Smooth muscle cell of the brain vasculature (primary cell): ENCODE results near the gene RAB40C.

ENCODE experiments used
- DNase-seq: peaks from one replicate; pipeline ENCODE4 v3.0.0-alpha.2; 2012; ENCODE audit warnings: low read depth, low spot score

RAB40C gene

GRCh38 chr16:630249-630814 is 40.5 kb downstream of the RAB40C start:
- no peak for DNase-seq

DNA sequence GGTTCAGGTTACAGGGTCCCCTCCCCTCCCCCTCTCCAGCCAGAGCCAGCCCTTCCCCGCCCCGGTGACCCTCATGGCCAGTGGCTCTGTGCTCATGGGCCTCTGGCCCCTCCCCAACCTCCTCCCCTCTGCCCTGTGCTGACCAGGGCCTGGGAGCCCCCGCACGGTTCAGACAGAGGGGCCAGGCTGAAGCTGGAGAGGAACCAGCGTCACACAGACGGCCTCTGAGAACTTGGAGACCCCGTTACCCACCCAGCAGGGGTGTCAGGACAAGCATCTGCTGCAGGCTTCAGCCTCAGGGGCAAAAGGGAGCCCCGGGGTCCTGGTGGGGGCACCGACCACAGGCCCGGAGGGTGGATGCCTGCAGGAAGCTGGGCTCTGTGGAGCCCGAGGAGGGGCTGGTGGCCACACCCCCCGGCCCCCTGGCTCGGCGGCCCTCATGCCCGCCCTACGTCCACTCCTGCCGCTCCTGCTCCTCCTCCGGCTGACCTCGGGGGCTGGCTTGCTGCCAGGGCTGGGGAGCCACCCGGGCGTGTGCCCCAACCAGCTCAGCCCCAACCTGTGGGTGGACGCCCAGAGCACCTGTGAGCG is 41.0 kb downstream of the RAB40C start, which contains the start of gene WFIKKN1:
Gene WFIKKN1 (plus strand): TSS at position 171 of the 591 bp plus-strand sequence. CDS start 269 bp downstream, at position 440.
- DNase-seq, result no peak

DNA sequence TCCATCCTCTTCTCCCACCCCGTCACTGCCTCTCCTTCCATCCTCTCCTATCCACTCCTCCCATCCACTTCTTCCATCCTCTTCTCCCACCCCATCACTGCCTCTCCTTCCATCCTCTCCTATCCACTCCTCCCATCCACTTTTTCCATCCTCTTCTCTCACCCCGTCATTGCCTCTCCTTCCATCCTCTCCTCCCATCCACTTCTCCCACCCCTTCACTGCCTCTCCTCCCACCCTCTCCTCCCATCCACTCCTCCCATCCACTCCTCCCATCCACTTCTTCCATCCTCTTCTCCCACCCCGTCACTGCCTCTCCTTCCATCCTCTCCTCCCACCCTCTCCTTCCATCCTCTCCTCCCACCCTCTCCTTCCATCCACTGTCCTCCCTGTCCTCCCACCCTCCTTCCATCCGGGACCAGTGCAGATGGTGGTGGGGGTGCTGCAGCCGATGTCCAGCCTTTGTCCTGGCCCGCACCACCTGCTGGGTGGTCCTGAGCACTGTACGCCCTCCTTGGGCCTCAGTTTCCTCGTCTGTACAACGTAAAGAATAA is 42.0 kb downstream of the RAB40C start:
- DNase-seq, result no peak

- no peak for DNase-seq
Observed at GRCh38 chr16:632486-633335, 42.8 kb downstream of the RAB40C start.

GRCh38 chr16:633336-634050 is 43.6 kb downstream of the RAB40C start:
- DNase-seq, result no peak

- DNase-seq, result no peak
Observed at GRCh38 chr16:634051-634670, 44.3 kb downstream of the RAB40C start.

DNA sequence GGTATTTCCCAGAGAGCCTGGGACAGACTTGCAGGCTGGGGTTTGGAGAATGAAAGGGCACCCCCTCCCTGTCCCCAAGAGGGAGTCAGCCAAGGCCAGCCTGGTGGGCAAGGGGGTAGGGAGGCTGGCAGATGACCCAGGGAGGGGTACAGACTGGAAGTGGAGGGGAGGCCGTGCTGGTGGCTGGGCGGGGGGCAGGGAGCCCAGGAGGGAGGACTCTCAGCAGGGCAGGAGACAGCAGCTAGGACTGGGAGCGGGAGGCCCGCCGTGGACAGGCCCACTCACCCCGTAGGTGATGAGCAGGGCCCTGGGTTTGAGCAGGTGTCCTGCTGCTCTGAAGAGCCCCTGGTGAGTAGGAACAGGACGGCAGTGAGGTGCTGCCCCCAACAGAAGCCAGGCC is 45.1 kb downstream of the RAB40C start:
- DNase-seq, result no peak

DNA sequence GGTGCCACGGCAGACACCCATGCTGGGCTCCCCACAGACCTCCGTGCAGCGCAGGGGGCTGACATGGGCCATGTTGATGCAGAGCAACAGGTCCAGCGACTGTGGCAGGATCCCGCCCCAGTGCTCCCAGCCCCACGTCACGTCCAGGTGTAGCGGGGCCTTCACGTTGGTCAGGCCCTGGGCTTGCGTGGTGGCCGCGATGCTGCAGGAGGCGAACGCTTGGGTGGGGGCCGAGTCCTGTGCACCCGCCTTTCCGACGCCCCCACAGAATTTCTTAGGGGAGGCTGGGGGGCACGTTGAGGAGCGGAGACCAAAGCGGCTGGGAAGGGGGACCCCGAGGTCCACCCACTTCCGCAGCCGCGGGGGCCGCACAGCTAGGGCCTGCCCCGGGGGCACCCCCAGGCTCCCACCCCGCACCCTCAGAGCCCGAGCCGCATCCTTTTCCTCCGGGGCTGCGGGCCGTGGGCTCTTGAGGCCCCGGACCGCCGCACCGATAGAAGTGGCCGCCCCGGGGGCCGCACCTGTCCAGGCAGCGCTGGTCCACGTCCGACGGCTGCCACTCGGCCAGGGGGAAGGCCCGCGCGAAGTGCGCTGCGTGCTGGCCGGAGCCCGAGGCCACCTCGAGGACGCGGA is 45.8 kb downstream of the RAB40C start:
- no peak for DNase-seq

GRCh38 chr16:636206-637080 is 46.6 kb downstream of the RAB40C start, which contains the start of gene METTL26:
TSS of gene METTL26 (minus strand) at chr16:636305. CDS start at chr16:636290, 15 bp downstream.
- DNase-seq, result peak; percentile 75

GRCh38 chr16:637081-638018 is 47.5 kb downstream of the RAB40C start:
- no peak for DNase-seq

DNA sequence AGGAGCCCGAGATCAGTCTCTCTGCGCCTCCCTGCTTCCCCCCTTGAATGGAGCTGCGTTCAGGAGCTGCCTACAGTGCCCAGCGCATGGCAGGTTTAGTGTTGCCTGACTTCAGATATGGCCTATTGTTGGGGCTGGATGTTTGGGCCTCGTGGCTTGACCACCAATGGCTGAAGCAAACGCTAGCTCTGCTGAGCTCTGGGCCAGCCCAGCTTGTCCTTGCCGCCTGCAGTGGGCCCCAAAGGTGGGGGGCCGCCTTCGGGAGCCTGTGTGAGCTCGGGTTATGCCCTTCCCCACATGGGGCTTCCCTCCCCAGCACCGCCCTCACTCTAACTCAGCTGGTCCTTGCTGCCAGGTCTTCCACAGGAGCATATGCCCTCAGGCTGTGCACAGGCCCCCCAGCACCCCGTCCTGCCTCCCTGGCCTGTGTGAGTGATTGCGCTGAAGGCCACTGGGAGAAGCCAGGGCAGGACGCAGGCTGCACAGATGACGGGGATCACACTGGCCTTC is 48.2 kb downstream of the RAB40C start:
- no peak for DNase-seq

DNA sequence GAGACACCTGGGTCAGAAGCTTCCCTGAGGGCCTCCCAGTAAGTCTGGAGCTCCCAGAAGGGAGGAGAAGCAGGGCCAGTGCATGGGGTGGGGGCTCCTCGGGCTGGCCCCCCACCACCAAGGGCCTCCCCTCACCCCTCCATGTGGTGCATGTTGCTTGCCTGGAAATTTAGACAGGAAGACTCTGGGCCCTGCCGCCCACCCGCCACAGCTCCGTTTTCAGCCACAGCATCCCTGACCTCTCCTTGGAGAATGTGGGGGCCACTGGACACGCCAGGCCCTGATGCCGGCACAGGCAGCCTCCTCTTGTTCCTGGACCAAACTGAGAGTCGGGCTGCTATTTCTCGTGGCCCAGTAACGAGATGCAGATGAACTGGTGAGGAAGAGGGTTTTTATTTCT is 49.0 kb downstream of the RAB40C start:
- no peak for DNase-seq

GRCh38 chr16:640614-641013 is 50.7 kb downstream of the RAB40C start:
- no peak for DNase-seq

DNA sequence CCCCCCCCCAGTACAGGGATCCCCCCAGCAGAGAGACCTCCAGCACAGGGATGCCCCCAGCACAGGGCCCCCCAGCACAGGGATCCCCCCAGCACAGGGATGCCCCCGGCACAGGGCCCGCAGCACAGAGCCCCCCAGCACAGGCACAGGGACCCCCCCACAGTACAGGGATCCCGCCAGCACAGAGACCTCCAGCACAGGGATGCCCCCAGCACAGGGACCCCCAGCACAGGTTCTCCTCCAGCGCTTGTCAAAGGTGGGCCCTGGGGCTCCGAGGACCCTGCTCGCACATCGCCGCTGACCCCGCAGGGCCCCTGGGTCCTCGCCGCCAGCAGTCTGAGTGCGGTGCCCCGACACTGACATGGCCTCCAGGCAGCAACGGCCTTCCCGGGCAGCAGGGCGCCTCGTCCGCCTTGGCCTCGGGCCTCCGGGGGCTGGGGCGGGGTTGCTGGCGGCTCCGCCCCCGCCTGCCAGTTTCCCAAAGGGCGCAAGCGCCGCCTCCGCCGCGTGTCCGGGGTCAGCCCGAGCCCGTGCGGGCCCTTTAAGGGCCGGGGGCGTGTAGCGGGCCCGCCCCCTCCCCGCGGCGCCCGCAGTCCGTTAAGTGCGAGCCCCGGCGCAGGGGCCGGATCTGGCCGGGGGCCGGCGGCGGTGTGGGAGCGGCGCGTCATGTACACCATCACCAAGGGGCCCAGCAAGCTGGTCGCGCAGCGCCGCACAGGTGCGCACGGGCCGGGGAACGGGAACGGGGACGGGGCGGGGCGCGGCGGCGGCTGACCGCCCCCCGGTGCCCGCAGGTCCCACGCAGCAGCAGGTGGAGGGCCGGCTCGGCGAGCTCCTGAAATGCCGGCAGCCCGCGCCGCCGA is 51.7 kb downstream of the RAB40C start, which contains the start of gene MCRIP2:
Gene MCRIP2 (plus strand): TSS at position 503 of the 863 bp plus-strand sequence. CDS start 164 bp downstream, at position 667.
- no peak for DNase-seq

DNA sequence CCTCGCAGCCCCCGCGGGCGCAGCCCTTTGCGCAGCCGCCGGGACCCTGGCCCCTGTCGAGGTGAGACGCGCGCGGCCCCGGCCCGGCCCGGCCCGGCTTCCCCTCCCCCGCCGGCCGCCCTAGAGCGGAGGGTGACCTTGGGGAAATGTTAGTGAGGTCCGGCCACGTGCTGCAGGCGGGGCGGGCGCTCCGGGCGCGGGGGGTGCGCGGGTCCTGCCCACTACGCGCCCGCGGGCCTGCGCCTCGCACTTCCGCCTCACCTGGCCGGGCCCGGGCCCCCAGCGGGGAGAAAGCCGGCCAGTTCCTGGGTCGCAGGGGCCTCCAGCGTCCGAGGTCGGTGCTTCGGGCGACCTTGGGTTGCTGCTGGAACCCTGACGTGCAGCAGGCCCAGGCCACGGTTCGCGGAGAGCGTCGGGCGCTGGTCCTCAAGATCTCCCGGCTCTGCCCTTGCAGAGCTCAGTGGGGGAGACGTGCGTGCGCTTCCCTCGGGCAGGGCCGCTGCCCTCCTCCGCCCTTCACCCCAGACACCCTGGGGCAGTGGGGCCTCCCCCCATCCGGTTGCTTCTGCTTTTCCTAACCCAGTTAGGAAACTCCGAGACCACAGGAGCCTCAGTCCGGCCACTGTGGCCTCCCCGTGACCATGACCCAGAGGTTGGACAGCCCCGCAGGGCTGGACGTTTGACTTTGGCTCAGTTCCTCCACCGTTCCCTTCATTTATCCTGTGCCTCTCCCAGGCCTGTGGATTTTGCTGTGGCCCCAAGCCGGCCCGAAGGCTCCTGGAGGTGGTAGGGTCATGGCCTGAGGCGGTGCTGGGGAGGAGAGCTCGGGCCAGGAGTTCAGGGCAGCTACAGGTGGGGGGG is 52.6 kb downstream of the RAB40C start:
- DNase-seq, result no peak

- DNase-seq, result no peak
Observed at GRCh38 chr16:643050-643368, 53.1 kb downstream of the RAB40C start.

DNA sequence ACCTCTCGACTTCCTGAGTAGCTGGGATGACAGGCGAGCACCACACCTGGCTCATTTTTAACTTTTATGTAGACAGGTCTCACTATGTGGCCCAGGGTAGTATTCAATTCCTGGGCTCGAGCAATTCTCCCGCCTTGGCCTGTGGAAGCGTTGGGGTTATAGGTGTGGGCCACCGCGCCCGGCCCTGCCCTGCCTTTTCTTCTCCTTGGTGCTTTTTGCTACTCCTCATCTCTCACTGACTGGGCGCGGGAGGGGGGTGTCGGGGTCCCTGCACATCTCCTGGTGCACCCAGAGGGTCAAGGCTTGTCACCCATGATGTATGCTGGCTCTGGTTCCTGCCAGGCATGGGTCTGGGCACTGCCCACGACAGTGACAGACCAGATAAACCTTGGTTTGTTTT is 54.7 kb downstream of the RAB40C start:
- DNase-seq, result no peak
